Measurements from ENCODE around the gene CNTNAP2.

DNA sequence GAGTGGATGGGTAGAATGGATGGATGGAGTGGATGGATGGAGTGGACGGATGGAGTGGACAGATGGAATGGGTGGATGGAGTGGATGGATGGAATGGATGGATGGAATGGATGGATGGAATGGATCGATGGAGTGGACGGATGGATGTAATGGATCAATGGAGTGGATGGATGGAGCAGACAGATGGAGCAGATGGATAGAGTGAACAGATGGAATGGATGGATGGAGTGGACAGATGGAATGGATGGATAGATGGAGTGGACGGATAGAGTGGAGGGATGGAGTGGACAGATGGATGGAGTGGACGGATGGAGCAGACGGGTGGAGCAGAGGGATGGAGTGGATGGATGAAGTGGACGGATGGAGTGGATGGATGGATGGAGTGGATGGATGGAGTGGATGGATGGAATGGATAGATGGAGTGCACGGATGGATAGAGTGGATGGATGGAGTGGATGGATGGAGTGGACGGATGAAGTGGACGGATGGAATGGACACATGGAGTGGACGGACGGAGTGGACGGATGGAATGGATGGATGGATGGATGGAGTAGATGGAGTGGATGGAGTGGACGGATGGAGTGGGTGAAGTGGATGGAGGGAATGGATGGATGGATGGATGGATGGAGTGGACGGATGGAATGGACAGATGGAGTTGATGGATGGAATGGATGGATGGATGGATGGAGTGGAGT lies 2213.7 kb downstream of the CNTNAP2 start:
- TF ChIP-seq EZH2 (IDR thresholded peaks at IDR 0.05; ENCODE audit: borderline replicate concordance, low read depth, low read length, severe bottlenecking): no peak
- TF ChIP-seq, protein P1, sequence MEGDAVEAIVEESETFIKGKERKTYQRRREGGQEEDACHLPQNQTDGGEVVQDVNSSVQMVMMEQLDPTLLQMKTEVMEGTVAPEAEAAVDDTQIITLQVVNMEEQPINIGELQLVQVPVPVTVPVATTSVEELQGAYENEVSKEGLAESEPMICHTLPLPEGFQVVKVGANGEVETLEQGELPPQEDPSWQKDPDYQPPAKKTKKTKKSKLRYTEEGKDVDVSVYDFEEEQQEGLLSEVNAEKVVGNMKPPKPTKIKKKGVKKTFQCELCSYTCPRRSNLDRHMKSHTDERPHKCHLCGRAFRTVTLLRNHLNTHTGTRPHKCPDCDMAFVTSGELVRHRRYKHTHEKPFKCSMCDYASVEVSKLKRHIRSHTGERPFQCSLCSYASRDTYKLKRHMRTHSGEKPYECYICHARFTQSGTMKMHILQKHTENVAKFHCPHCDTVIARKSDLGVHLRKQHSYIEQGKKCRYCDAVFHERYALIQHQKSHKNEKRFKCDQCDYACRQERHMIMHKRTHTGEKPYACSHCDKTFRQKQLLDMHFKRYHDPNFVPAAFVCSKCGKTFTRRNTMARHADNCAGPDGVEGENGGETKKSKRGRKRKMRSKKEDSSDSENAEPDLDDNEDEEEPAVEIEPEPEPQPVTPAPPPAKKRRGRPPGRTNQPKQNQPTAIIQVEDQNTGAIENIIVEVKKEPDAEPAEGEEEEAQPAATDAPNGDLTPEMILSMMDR (IDR thresholded peaks at IDR 0.05; ENCODE audit: borderline replicate concordance, extremely low read depth, low read length, poor library complexity, severe bottlenecking): no peak
